Islet precursor cell (in vitro differentiated cells): ENCODE results near the gene PDCD10.

Experiments used
- DNase-seq: peaks from one replicate; pipeline ENCODE4 v3.0.0-alpha.2; 2018

Gene PDCD10

GRCh38 chr3:167733961-167734497 is 663 bp downstream of the PDCD10 start:
- DNase-seq, result no peak

- no peak for DNase-seq
These were observed 2.2 kb downstream of the PDCD10 start for GRCh38 chr3:167732313-167733065.

GRCh38 chr3:167731393-167731792 is 3.3 kb downstream of the PDCD10 start:
- no peak for DNase-seq

GRCh38 chr3:167729591-167729990 is 5.1 kb downstream of the PDCD10 start:
- DNase-seq, result no peak

- DNase-seq, result no peak
These were observed 5.9 kb downstream of the PDCD10 start for GRCh38 chr3:167728632-167729323.

GRCh38 chr3:167728176-167728575 is 6.5 kb downstream of the PDCD10 start:
- no peak for DNase-seq

GRCh38 chr3:167723872-167724271 is 10.8 kb downstream of the PDCD10 start:
- DNase-seq, result no peak

- DNase-seq, result no peak
These were observed 11.6 kb downstream of the PDCD10 start for GRCh38 chr3:167723025-167723512.

- no peak for DNase-seq
These were observed 16.1 kb downstream of the PDCD10 start for GRCh38 chr3:167718582-167718981.

- no peak for DNase-seq
These were observed 17.8 kb downstream of the PDCD10 start for GRCh38 chr3:167716920-167717319.

- DNase-seq, result no peak
These were observed 19.8 kb downstream of the PDCD10 start for GRCh38 chr3:167714871-167715270.

GRCh38 chr3:167712445-167712844 is 22.2 kb downstream of the PDCD10 start:
- no peak for DNase-seq

GRCh38 chr3:167711439-167711838 is 23.3 kb downstream of the PDCD10 start:
- no peak for DNase-seq

- DNase-seq, result no peak
These were observed 24.1 kb downstream of the PDCD10 start for GRCh38 chr3:167710552-167710951.

- DNase-seq, result no peak
These were observed 25.0 kb downstream of the PDCD10 start for GRCh38 chr3:167709690-167710089.

- DNase-seq, result no peak
These were observed 28.9 kb downstream of the PDCD10 start for GRCh38 chr3:167705840-167706239.

- no peak for DNase-seq
These were observed 33.8 kb downstream of the PDCD10 start for GRCh38 chr3:167700926-167701325.

- DNase-seq, result no peak
These were observed 34.6 kb downstream of the PDCD10 start for GRCh38 chr3:167700046-167700445.

GRCh38 chr3:167694121-167694520 is 40.6 kb downstream of the PDCD10 start:
- DNase-seq, result no peak

- DNase-seq, result no peak
These were observed 43.3 kb downstream of the PDCD10 start for GRCh38 chr3:167691366-167691765.

GRCh38 chr3:167684388-167684993 is 50.2 kb downstream of the PDCD10 start:
- DNase-seq, result peak; percentile 53

GRCh38 chr3:167679526-167679925 is 55.2 kb downstream of the PDCD10 start:
- DNase-seq, result no peak

GRCh38 chr3:167675848-167676247 is 58.8 kb downstream of the PDCD10 start:
- no peak for DNase-seq

GRCh38 chr3:167673221-167673620 is 61.5 kb downstream of the PDCD10 start:
- DNase-seq, result no peak
